ENCODE measurements around the gene CDH20.
"Not testable (repeated sequence)": the region's sequence is repeated elsewhere in the genome, so short reads cannot be mapped to it uniquely, and the experiment has no call there.

Gene CDH20

DNA sequence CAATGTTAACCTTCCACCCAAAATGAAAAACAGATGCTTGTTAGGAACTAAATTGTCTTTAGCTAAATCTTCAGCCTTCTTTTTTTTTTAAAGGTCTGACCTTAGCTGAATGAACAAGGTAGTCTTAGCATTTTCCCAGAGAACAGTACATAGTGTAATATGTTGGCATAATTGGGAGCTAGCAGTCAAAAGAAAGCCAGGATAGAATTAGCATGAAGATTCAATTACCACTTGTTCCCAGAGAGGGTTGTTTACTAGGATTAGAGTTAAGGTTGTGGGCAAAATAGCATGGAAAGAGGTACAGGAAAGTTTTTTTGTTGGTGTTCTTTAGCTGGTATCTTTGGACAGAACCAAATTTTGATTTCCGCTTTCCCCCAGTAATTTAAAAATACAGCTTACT, 6.9 kb downstream of the CDH20 start:
- Histone ChIP-seq H3K4me1 (ENCODE audit: control insufficient read depth, insufficient read depth, low read length, poor library complexity, severe bottlenecking) (no peaks in the 10 kb centered on the region), H3K27ac (ENCODE audit: low read depth, low read length, severe bottlenecking) (no peak overlapping the region), H3K4me3 (ENCODE audit: extremely low read depth, insufficient read depth, low read length, poor library complexity, severe bottlenecking) (no peak overlapping the region), H3K36me3 (ENCODE audit: control insufficient read depth, insufficient read depth, low read length) (no peaks in the 10 kb centered on the region), H3K9me3 (ENCODE audit: control insufficient read depth, low read length) (no peaks in the 10 kb centered on the region)
- WGBS, 2 experiments (ENCODE audit: insufficient coverage in 2 of 2) = no CpG with 5 or more reads among the region's 1 CpG

DNA sequence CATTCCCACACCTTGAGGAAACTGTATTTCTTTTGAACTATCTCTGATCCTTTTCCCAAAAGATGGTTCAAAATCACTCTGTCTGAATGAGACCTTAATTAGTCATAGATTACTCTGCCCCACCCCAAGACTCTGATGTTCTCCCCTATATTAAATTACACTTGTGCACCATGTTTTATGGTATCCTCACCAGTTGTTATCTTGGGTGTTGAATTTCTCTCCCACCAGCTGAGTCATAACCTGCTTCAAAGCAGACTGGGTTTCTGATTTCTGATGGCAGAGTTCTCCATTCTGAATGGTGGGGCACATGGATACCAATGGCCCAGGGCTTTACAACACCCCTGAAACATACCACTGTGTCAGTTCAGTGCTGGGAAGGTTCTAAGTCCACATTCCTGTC, 15.0 kb downstream of the CDH20 start:
- Histone ChIP-seq H3K4me3 (ENCODE audit: extremely low read depth, insufficient read depth, low read length, poor library complexity, severe bottlenecking) (no peak overlapping the region), H3K9me3 (ENCODE audit: control insufficient read depth, low read length) (no peaks in the 10 kb centered on the region), H3K36me3 (ENCODE audit: control insufficient read depth, insufficient read depth, low read length) (no peaks in the 10 kb centered on the region), H3K27ac (ENCODE audit: low read depth, low read length, severe bottlenecking) (no peak overlapping the region), H3K4me1 (ENCODE audit: control insufficient read depth, insufficient read depth, low read length, poor library complexity, severe bottlenecking) (no peaks in the 10 kb centered on the region)

- Histone ChIP-seq H3K27ac (ENCODE audit: low read depth, low read length, severe bottlenecking) (no peak overlapping the region), H3K4me3 (ENCODE audit: extremely low read depth, insufficient read depth, low read length, poor library complexity, severe bottlenecking) (no peak overlapping the region), H3K9me3 (ENCODE audit: control insufficient read depth, low read length) (no peaks in the 10 kb centered on the region), H3K4me1 (ENCODE audit: control insufficient read depth, insufficient read depth, low read length, poor library complexity, severe bottlenecking) (no peaks in the 10 kb centered on the region), H3K36me3 (ENCODE audit: control insufficient read depth, insufficient read depth, low read length) (no peaks in the 10 kb centered on the region)
- WGBS, 2 experiments (ENCODE audit: insufficient coverage in 2 of 2) = 88% methylated on average over 2 of the region's 2 CpGs; no CpG with 5 or more reads in 1 of the 2 experiments
These were observed 17.3 kb downstream of the CDH20 start for GRCh38 chr18:61350578-61350977.

- Histone ChIP-seq H3K27ac (ENCODE audit: low read depth, low read length, severe bottlenecking) (no peak overlapping the region), H3K36me3 (ENCODE audit: control insufficient read depth, insufficient read depth, low read length) (no peaks in the 10 kb centered on the region), H3K4me1 (ENCODE audit: control insufficient read depth, insufficient read depth, low read length, poor library complexity, severe bottlenecking) (no peaks in the 10 kb centered on the region), H3K4me3 (ENCODE audit: extremely low read depth, insufficient read depth, low read length, poor library complexity, severe bottlenecking) (no peak overlapping the region), H3K9me3 (ENCODE audit: control insufficient read depth, low read length) (no peaks in the 10 kb centered on the region)
- 100% methylated on average over 1 of the region's 1 CpG; no CpG with 5 or more reads in 1 of the 2 experiments for WGBS, 2 experiments (ENCODE audit: insufficient coverage in 2 of 2)
These were observed 18.8 kb downstream of the CDH20 start for GRCh38 chr18:61352059-61352458.

DNA sequence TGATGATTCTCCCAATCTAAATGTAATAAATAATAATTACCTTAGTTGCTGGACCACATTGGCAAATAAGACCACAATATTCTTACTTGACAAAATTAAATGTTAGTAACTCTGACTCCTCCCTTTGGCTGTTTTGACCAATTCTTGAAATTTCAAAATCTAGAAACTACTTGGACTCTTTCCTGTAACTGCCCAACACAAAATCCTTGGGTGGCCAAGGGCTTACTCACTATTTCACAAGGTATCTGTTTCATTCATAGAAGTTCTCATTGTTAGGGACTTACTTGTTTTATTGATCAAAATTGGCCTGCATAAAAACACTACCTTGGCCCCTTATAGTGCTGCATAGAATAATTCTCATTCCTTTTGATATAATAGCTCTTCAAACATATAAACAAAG, 19.4 kb downstream of the CDH20 start:
- Histone ChIP-seq H3K27ac (ENCODE audit: low read depth, low read length, severe bottlenecking) (no peak overlapping the region), H3K9me3 (ENCODE audit: control insufficient read depth, low read length) (no peaks in the 10 kb centered on the region), H3K4me3 (ENCODE audit: extremely low read depth, insufficient read depth, low read length, poor library complexity, severe bottlenecking) (no peak overlapping the region), H3K4me1 (ENCODE audit: control insufficient read depth, insufficient read depth, low read length, poor library complexity, severe bottlenecking) (no peaks in the 10 kb centered on the region), H3K36me3 (ENCODE audit: control insufficient read depth, insufficient read depth, low read length) (no peaks in the 10 kb centered on the region)

DNA sequence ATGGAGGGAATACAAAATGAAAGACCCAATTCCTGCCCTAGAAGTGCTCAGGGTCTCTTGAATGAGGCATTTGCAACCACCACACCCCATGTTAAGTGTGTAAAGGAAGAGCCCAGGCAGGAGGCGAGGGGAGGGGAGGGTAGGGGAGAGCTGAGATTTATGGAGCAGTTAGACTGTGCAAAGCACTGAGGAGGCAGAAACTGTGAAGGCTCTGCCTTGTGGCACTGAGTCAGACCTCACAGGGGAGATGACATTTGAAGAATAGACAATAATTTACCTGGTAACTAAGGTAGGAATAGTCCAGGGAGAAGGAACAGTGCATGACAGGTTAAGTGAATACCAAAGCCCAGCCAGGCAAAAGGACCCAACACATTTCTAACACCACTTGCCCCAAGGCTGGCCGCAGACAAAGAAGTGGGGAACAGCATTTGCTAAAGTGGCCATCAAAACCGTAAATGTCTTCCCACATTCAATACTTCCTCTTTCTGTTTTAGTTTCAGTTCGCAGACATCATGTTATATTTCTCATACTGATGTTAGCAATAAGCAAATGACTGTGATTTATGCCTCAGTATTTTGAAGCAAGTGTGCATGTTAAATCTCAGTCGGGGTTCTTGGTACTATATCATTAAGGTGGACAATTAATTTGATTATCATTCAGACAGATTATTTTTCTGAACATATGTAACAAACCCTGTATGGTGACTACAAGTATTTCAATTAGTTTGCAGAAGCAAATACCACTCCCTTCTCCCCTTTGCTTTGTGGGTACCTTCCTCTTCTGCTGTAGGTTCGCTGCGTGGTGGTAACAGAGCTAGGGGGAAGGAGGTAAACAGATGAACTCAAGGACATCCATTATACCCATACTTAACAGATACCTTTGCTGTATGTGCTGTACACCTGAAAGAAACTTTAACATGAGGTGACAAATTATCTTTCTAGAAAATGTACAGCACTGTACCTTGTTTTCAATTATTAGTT, 27.5 kb downstream of the CDH20 start:
- Histone ChIP-seq H3K4me3 (ENCODE audit: extremely low read depth, insufficient read depth, low read length, poor library complexity, severe bottlenecking) (no peak overlapping the region), H3K9me3 (ENCODE audit: control insufficient read depth, low read length) (no peaks in the 10 kb centered on the region), H3K4me1 (ENCODE audit: control insufficient read depth, insufficient read depth, low read length, poor library complexity, severe bottlenecking) (no peaks in the 10 kb centered on the region), H3K27ac (ENCODE audit: low read depth, low read length, severe bottlenecking) (no peak overlapping the region), H3K36me3 (ENCODE audit: control insufficient read depth, insufficient read depth, low read length) (no peaks in the 10 kb centered on the region)
- WGBS, 2 experiments (ENCODE audit: insufficient coverage in 2 of 2) = 100% methylated on average over 2 of the region's 7 CpGs; no CpG with 5 or more reads in 1 of the 2 experiments

- H3K4me3 ChIP-seq (ENCODE audit: extremely low read depth, insufficient read depth, low read length, poor library complexity, severe bottlenecking) = no peak overlapping the region
- no CpG with 5 or more reads among the region's 1 CpG for WGBS, 2 experiments (ENCODE audit: insufficient coverage in 2 of 2)
- no peaks in the 10 kb centered on the region for H3K9me3 ChIP-seq (ENCODE audit: control insufficient read depth, low read length)
- H3K4me1 ChIP-seq (ENCODE audit: control insufficient read depth, insufficient read depth, low read length, poor library complexity, severe bottlenecking) = no peaks in the 10 kb centered on the region
- H3K27ac ChIP-seq (ENCODE audit: low read depth, low read length, severe bottlenecking) = no peak overlapping the region
- H3K36me3 ChIP-seq (ENCODE audit: control insufficient read depth, insufficient read depth, low read length) = no peaks in the 10 kb centered on the region
These were observed 29.3 kb downstream of the CDH20 start for GRCh38 chr18:61362511-61362910.

DNA sequence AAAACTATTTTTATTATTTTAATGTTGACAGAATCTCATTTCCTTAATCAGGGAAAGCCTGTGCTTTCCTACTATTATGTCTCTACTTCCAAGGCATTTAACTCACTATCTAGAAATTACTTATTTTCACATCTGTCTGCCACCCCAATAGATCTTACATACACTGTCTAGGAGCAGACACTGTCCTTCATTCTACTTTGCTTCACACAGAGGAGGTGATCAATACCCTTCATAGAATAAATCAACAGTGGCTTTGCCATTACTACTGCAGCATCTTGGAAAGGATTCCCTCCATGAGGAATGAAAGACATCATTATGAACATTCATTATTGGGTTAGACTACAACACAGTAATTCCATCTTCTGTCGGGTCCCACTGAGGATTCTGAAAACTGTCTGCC, 31.7 kb downstream of the CDH20 start:
- no peaks in the 10 kb centered on the region for H3K4me1 ChIP-seq (ENCODE audit: control insufficient read depth, insufficient read depth, low read length, poor library complexity, severe bottlenecking)
- H3K27ac ChIP-seq (ENCODE audit: low read depth, low read length, severe bottlenecking) = no peak overlapping the region
- no peaks in the 10 kb centered on the region for H3K36me3 ChIP-seq (ENCODE audit: control insufficient read depth, insufficient read depth, low read length)
- WGBS, 2 experiments (ENCODE audit: insufficient coverage in 2 of 2) = no CpG with 5 or more reads among the region's 1 CpG
- no peak overlapping the region for H3K4me3 ChIP-seq (ENCODE audit: extremely low read depth, insufficient read depth, low read length, poor library complexity, severe bottlenecking)
- no peaks in the 10 kb centered on the region for H3K9me3 ChIP-seq (ENCODE audit: control insufficient read depth, low read length)

DNA sequence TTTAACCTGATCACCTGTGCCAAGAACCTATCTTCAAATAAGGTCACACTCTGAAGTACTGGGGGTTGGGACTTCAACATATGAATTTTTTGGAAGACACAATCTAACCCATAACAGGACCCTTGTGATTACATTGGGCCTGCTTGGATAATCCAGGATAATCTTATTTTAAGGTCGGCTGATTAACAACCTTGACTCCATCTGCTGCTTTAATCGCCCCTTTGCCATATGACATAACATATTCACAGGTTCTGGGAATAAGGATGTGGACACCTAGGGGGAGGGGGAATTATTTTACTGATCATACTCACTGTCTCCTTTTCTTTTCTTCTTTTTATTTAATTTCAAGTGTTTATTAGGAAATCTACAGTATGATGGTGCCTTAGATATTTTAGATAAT, 34.8 kb downstream of the CDH20 start:
- no peak overlapping the region for H3K4me3 ChIP-seq (ENCODE audit: extremely low read depth, insufficient read depth, low read length, poor library complexity, severe bottlenecking)
- WGBS, 2 experiments (ENCODE audit: insufficient coverage in 2 of 2) = no CpG with 5 or more reads among the region's 2 CpGs
- no peak overlapping the region for H3K27ac ChIP-seq (ENCODE audit: low read depth, low read length, severe bottlenecking)
- no peaks in the 10 kb centered on the region for H3K36me3 ChIP-seq (ENCODE audit: control insufficient read depth, insufficient read depth, low read length)
- H3K4me1 ChIP-seq (ENCODE audit: control insufficient read depth, insufficient read depth, low read length, poor library complexity, severe bottlenecking) = no peaks in the 10 kb centered on the region
- no peaks in the 10 kb centered on the region for H3K9me3 ChIP-seq (ENCODE audit: control insufficient read depth, low read length)

- 100% methylated on average over 1 of the region's 4 CpGs; no CpG with 5 or more reads in 1 of the 2 experiments for WGBS, 2 experiments (ENCODE audit: insufficient coverage in 2 of 2)
- H3K9me3 ChIP-seq (ENCODE audit: control insufficient read depth, low read length); H3K27ac ChIP-seq (ENCODE audit: low read depth, low read length, severe bottlenecking): not testable (repeated sequence)
These were observed 36.4 kb downstream of the CDH20 start for GRCh38 chr18:61369671-61370070.

DNA sequence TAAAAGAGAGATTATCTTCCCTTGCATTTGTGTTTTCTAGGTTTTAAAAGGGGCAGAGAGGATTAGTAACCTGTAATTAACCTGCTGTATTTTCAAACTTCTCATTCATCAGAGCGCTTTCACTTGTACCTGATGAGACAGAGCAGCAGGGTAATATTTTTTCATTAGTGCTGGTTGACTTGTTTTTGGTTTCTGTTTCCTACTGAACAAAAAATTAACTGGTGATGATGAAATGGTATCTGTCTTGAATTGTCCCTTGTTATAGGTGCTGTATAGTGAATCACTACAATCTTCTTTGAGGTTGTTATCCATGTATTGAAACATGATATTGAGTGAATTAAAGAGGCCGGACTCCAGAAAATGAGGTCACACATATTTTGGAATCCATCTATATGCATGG, 37.9 kb downstream of the CDH20 start:
- H3K27ac ChIP-seq (ENCODE audit: low read depth, low read length, severe bottlenecking) = no peak overlapping the region
- WGBS, 2 experiments (ENCODE audit: insufficient coverage in 2 of 2) = no CpG with 5 or more reads among the region's 2 CpGs
- no peaks in the 10 kb centered on the region for H3K36me3 ChIP-seq (ENCODE audit: control insufficient read depth, insufficient read depth, low read length)
- H3K4me1 ChIP-seq (ENCODE audit: control insufficient read depth, insufficient read depth, low read length, poor library complexity, severe bottlenecking) = no peaks in the 10 kb centered on the region
- H3K4me3 ChIP-seq (ENCODE audit: extremely low read depth, insufficient read depth, low read length, poor library complexity, severe bottlenecking) = no peak overlapping the region
- no peaks in the 10 kb centered on the region for H3K9me3 ChIP-seq (ENCODE audit: control insufficient read depth, low read length)

More at GRCh38 chr18:61369671-61370070, 36.4 kb downstream of the CDH20 start:
- not testable (repeated sequence) for H3K4me3 ChIP-seq (ENCODE audit: extremely low read depth, insufficient read depth, low read length, poor library complexity, severe bottlenecking); H3K4me1 ChIP-seq (ENCODE audit: control insufficient read depth, insufficient read depth, low read length, poor library complexity, severe bottlenecking); H3K36me3 ChIP-seq (ENCODE audit: control insufficient read depth, insufficient read depth, low read length)

Data from mesodermal cell (in vitro differentiated cells).